Ovary (tissue), 9 donors: ENCODE data around the gene GOLGA7B. TPM values are rescaled to one million over a fixed set of nuclear protein-coding genes. Genes with fewer than 3 reads are reported as not detected.

Experiments used
- DNase-seq, 5 donors: peaks; one replicate each; pipeline ENCODE4 v3.0.0-alpha.2; 2019 to 2020
- H3K27ac ChIP-seq, 2 donors: fragments of 200-600 bp; one replicate each; pipeline versions ENCODE4 v1.5.1 to v1.8.0; 2019 to 2022
- H3K27me3 ChIP-seq: fragments of 200-600 bp; one replicate; pipeline ENCODE4 v1.8.0; 2022
- H3K36me3 ChIP-seq: fragments of 200-600 bp; sonication (generic); one replicate; pipeline ENCODE4 v1.5.1; 2019
- H3K4me1 ChIP-seq: one replicate; pipeline ENCODE4 v1.8.1; 2013; ENCODE audit warnings: mild to moderate bottlenecking, moderate library complexity; ENCODE audit not compliant: insufficient read depth
- H3K4me3 ChIP-seq: fragments of 200-600 bp; sonication (generic); one replicate; pipeline ENCODE4 v1.5.1; 2017
- H3K9me3 ChIP-seq, 2 donors: fragments of 200-600 bp in 1 of 2; sonication (generic) in 1 of 2; one replicate each; pipeline versions ENCODE4 v1.5.1 to v1.8.1; 2013 to 2019; ENCODE audit warnings: mild to moderate bottlenecking in 1 of 2, moderate library complexity in 1 of 2
- EP300 ChIP-seq: sonication (generic); formaldehyde crosslinking; IDR thresholded peaks from one replicate; pipeline ENCODE4 v1.6.1; 2017; ENCODE audit warnings: antibody characterized with exemption
- POLR2A ChIP-seq: fragments of 450-650 bp; IDR thresholded peaks from one replicate; pipeline ENCODE4 v1.6.1; 2017; ENCODE audit warnings: antibody characterized with exemption, mild to moderate bottlenecking, moderate library complexity
- WGBS, 3 donors: extraction: QIAGEN DNeasy Blood & Tissue Kit in 1 of 3; methylation state at CpG; one replicate each; pipeline versions ENCODE4 v1.1.5 to v1.1.7; 2013 to 2017; 5-methylcytosine and 5-hydroxymethylcytosine counted together
- intact Hi-C, 4 donors: fragments of 100-400 bp; cut with DNase I; formaldehyde crosslinking; loops; one replicate each; pipeline versions ENCODE4 v1.11.0 to v1.15.1; 2022 to 2023
- polyA plus RNA-seq, 2 donors: library from polyadenylated mRNA; stranded (reverse); fragments of 200-250 nt in 1 of 2; fragments of 350-450 nt in 1 of 2; fragmentation: Illumina TruSeq in 1 of 2; extraction: RNeasy Lipid Tissue Mini Kit (QIAGEN cat#74804) in 1 of 2; gene quantifications; one replicate each; pipeline ENCODE4 v1.2.3, GENCODE V29; 2013 to 2014
- total RNA-seq, 7 donors: library from RNA; depleted of rRNA in 2 of 7; stranded (reverse); fragments of >200 nt in 2 of 7; fragmentation: NEBNext Ultra II Directional in 3 of 7; extraction: Animal tissue kit (Norgen Biotek cat#: 25700) in 3 of 7; gene quantifications; one replicate each; pipeline versions ENCODE4 v1.1.0 to v1.2.4, GENCODE V29; 2016 to 2023
- TF ChIP-seq, protein P1 (sequence below), 3 donors: fragments of 450-650 bp in 2 of 3; fragments of 200-600 bp in 1 of 3; IDR thresholded peaks; one replicate each; pipeline versions ENCODE4 v1.5.1 to v1.8.0; 2016 to 2022; ENCODE audit warnings: antibody characterized with exemption in 3 of 3, mild to moderate bottlenecking in 1 of 3
- donor health status: DM: no; HTN: no; CAD: no; lungs with moderate emphysema.
- donor health status: DM: no; HTN: no; CAD: no.
- donor health status: Bipolar disorder and iron deficiency.
- donor health status: DM: yes; HTN: yes; CAD: no.
- donor health status: DM: no; HTN: no; CAD: no.
- donor health status: DM: yes; HTN: yes; CAD: no.

Gene GOLGA7B
- total and polyA plus RNA-seq, 9 donors = under 0.01 to 0.30 (median 0.05) TPM; not detected in 2

DNA sequence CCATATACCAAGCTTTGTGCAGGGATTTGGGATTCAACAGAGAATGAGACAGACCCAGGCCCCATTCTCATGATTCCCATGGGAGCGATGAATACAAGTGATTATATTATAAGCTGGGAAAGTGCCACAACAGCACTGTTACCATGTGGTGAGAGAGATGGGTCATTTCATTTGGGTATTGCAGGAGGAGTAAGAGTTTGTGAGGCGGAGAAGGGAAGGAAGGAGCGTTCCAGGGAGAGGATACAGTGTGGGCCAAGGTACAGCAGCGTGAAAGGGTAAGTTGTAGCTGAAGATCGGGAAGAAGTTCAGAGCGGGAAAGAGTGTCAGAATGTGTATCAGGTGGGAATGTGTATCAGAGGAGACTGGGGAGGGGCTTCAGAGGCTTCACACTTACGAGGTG lies 38.5 kb downstream of the GOLGA7B start:
- H3K4me3 ChIP-seq = no peak overlapping the region
- no peaks in the 10 kb centered on the region for H3K27me3 ChIP-seq
- no peaks in the 10 kb centered on the region for H3K9me3 ChIP-seq
- TF ChIP-seq, protein P1, sequence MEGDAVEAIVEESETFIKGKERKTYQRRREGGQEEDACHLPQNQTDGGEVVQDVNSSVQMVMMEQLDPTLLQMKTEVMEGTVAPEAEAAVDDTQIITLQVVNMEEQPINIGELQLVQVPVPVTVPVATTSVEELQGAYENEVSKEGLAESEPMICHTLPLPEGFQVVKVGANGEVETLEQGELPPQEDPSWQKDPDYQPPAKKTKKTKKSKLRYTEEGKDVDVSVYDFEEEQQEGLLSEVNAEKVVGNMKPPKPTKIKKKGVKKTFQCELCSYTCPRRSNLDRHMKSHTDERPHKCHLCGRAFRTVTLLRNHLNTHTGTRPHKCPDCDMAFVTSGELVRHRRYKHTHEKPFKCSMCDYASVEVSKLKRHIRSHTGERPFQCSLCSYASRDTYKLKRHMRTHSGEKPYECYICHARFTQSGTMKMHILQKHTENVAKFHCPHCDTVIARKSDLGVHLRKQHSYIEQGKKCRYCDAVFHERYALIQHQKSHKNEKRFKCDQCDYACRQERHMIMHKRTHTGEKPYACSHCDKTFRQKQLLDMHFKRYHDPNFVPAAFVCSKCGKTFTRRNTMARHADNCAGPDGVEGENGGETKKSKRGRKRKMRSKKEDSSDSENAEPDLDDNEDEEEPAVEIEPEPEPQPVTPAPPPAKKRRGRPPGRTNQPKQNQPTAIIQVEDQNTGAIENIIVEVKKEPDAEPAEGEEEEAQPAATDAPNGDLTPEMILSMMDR (IDR thresholded peaks at IDR 0.05) = no peak
- no peak for TF ChIP-seq POLR2A
- TF ChIP-seq EP300 = no peak
- DNase-seq = no peak
- 85 to 90% (median 87%) methylated on average over 7 of the region's 7 CpGs for WGBS, 3 donors
- intact Hi-C loops = no loop called here
- no peak overlapping the region for H3K27ac ChIP-seq
- H3K36me3 ChIP-seq = no peaks in the 10 kb centered on the region
- no peaks in the 10 kb centered on the region for H3K4me1 ChIP-seq

DNA sequence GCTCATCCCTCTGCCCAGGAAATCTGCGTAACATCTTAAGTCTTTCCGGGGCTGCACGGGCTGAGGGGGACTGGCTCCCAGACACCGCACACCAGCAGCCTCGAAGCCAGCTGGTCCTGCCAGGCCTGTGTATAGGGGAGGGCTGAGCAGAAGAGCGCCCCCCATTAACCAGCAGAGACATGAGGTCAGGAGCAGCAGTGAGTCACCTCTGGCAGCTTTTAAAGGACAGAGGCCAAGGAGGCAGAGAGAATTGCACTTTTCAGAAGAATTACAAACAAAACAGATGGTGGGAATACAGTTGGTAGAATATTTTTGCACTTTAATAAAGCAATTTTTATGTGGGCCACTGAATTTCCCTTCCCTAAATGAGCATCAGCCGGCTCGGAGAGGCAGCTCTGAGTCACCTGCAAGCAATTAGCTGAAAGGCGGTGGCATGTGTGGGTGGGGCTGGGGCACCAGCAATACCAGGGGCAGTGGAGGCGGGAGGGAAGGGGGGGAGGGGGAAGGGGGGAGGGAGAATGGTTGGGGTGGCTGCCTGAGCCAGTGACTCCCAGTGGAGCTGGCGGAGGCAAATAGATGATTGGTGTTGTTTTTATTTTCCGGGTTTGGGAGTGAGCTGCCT lies 39.1 kb downstream of the GOLGA7B start:
- H3K27me3 ChIP-seq = no peaks in the 10 kb centered on the region
- no peak for DNase-seq
- H3K36me3 ChIP-seq = no peaks in the 10 kb centered on the region
- no peak overlapping the region for H3K4me3 ChIP-seq
- no peak for TF ChIP-seq POLR2A
- TF ChIP-seq EP300 = no peak
- TF ChIP-seq, protein P1 (IDR thresholded peaks at IDR 0.05) = no peak
- no peaks in the 10 kb centered on the region for H3K9me3 ChIP-seq
- intact Hi-C loops = no loop called here
- WGBS, 3 donors = 25 to 39% (median 29%) methylated on average over 12 of the region's 12 CpGs
- H3K4me1 ChIP-seq = no peaks in the 10 kb centered on the region
- H3K27ac ChIP-seq = no peak overlapping the region

DNA sequence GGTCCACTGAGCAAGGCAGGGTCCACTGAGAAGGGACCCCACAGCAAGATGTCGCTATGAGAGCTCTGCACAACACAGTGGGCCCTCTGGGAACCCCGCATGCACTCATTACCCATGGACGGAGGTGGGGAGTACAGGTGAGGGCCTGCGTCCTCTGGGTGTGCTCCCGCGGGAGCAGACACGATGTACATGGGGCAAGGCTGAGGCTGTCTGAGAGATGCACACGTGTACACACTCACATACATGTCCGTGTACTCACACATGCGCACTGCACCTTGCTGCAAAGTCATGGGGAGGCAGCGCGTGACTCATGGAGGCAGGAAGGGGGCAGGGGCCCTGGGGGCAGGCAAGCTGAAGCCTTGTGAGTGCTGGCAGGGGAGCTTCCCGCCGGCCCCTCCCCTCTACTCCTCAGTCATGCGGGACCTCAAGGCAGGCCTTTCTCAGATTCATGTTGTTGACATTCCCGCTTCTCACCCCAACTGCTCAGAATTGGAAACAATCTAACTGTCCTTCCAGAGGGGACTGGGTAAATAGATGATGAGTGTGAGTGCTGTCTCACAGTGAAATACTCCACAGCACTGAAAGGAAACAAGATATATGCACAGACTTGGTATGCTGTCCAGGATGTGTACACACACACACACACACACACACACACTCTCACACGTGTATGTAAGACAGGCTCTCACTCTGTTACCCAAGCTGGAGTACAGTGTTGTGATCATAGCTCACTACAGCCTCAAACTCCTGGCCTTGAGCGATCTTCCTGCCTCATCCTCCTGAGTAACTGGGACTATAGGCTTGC lies 40.0 kb downstream of the GOLGA7B start:
- Histone ChIP-seq H3K27me3 (no peaks in the 10 kb centered on the region), H3K36me3 (no peaks in the 10 kb centered on the region), H3K4me3 (no peak overlapping the region), H3K9me3 (no peaks in the 10 kb centered on the region), H3K4me1 (no peaks in the 10 kb centered on the region), H3K27ac (no peak overlapping the region)
- 31 to 44% (median 36%) methylated on average over 18 of the region's 18 CpGs for WGBS, 3 donors
- intact Hi-C loops = no loop called here
- peak in 2 of 5 donors; percentile 28 to 47 for DNase-seq
- TF ChIP-seq EP300 (no peak), POLR2A (no peak)
- TF ChIP-seq, protein P1 (IDR thresholded peaks at IDR 0.05) = no peak

DNA sequence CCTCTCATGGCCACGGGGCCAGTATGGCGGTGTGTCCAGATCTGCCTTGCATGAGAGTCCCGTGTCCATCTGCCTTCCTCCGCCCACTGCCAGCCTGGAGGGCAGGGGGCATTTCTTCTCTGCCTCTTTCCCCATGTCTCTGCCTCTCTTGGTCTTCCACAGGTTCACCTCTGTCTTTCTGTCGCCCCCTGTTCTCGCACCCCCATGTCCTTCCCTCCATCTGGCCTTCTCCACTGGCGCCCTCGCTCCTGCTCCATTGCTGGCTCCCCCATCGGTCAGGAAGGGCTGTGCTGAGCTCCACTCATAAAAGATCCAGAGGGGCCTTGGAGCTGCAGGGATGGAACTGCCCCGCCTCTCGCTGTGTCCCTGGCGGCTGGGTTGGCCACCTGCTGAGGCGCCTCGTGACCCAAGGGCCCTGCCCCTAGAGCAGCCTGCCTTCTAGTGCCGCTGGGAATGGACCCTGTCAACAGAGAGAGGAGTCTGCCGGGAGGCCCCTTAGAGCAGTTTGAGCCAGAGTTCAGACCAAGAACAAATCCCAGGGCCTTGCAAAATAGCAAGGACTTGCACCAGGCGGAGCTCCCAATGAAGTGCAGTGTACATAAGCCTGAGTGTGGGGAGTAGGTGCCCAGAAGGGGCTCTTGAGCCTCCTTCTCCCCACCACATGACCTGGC lies 42.0 kb downstream of the GOLGA7B start:
- Histone ChIP-seq H3K27ac (no peak overlapping the region), H3K27me3 (no peaks in the 10 kb centered on the region), H3K4me3 (no peak overlapping the region), H3K4me1 (no peaks in the 10 kb centered on the region), H3K9me3 (no peaks in the 10 kb centered on the region), H3K36me3 (no peaks in the 10 kb centered on the region)
- WGBS, 3 donors = 60 to 64% (median 63%) methylated on average over 17 of the region's 17 CpGs
- TF ChIP-seq EP300 (no peak), POLR2A (no peak)
- TF ChIP-seq, protein P1 (IDR thresholded peaks at IDR 0.05) = no peak
- intact Hi-C loops = no loop called here
- no peak for DNase-seq
